ENCODE results near the gene OOSP2.

Gene OOSP2

GRCh38 chr11:60077981-60078380 is 37.8 kb downstream of the OOSP2 start:
- TF ChIP-seq TAF1 (IDR thresholded peaks at IDR 0.05; ENCODE audit: borderline replicate concordance, insufficient read depth, low read length), result no peak
- TF ChIP-seq SIN3A (IDR thresholded peaks at IDR 0.05; ENCODE audit: borderline replicate concordance, insufficient read depth, low read length), result no peak
- TF ChIP-seq REST (IDR thresholded peaks at IDR 0.05; ENCODE audit: insufficient read depth in 1 of 2, low read depth in 2 of 2, low read length in 2 of 2), result no peak
- TF ChIP-seq FOXP2 (optimal IDR thresholded peaks at IDR 0.05; ENCODE audit: borderline replicate concordance, extremely low read depth, extremely low read length, insufficient read depth), result no peak

GRCh38 chr11:60078745-60079144 is 38.5 kb downstream of the OOSP2 start:
- TF ChIP-seq FOXP2 (optimal IDR thresholded peaks at IDR 0.05; ENCODE audit: borderline replicate concordance, extremely low read depth, extremely low read length, insufficient read depth) (no peak), POLR2AphosphoS5 (IDR thresholded peaks at IDR 0.05; ENCODE audit: low read depth, low read length) (no peak), TAF1 (IDR thresholded peaks at IDR 0.05; ENCODE audit: borderline replicate concordance, insufficient read depth, low read length) (no peak), REST (IDR thresholded peaks at IDR 0.05; ENCODE audit: insufficient read depth in 1 of 2, low read depth in 2 of 2, low read length in 2 of 2) (no peak), SIN3A (IDR thresholded peaks at IDR 0.05; ENCODE audit: borderline replicate concordance, insufficient read depth, low read length) (no peak)

- TF ChIP-seq TAF1 (IDR thresholded peaks at IDR 0.05; ENCODE audit: borderline replicate concordance, insufficient read depth, low read length) (no peak), FOXP2 (optimal IDR thresholded peaks at IDR 0.05; ENCODE audit: borderline replicate concordance, extremely low read depth, extremely low read length, insufficient read depth) (no peak), REST (IDR thresholded peaks at IDR 0.05; ENCODE audit: insufficient read depth in 1 of 2, low read depth in 2 of 2, low read length in 2 of 2) (no peak), POLR2AphosphoS5 (IDR thresholded peaks at IDR 0.05; ENCODE audit: low read depth, low read length) (no peak), SIN3A (IDR thresholded peaks at IDR 0.05; ENCODE audit: borderline replicate concordance, insufficient read depth, low read length) (no peak)
These were observed 40.3 kb downstream of the OOSP2 start for GRCh38 chr11:60080535-60080934.

DNA sequence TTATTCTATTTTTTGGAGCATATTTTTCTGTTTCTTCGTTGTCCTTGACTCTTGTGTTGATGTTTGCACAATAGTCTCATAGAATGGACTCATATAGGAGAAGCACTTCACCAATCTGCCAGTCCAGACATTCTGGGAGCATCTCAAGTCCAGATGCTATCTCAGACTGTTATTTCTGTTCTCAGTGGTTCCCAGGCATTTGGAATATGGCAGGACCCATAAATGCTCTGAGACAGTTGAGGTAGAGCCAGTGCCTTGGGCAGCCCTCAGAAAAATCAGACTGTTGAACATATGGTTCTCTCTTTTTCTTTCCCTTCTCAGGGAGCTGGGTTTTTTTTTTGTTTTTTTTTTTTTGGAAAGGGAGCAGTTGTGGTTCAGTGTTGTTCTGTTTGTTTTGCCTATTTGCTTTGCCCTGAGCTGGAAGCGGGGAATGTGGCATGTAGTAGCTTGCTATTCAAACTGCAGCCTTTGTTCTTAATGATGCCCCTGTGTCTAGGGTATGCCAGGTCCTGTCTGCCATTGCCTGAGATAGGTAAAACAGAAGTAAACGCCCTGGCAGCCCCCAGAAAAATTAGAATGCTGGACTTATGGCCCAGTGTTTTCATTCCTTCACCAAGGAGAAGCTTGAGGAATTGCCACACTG is 44.5 kb downstream of the OOSP2 start:
- TF ChIP-seq TAF1 (IDR thresholded peaks at IDR 0.05; ENCODE audit: borderline replicate concordance, insufficient read depth, low read length) (no peak), SIN3A (IDR thresholded peaks at IDR 0.05; ENCODE audit: borderline replicate concordance, insufficient read depth, low read length) (no peak), FOXP2 (optimal IDR thresholded peaks at IDR 0.05; ENCODE audit: borderline replicate concordance, extremely low read depth, extremely low read length, insufficient read depth) (no peak), REST (IDR thresholded peaks at IDR 0.05; ENCODE audit: insufficient read depth in 1 of 2, low read depth in 2 of 2, low read length in 2 of 2) (no peak), POLR2AphosphoS5 (IDR thresholded peaks at IDR 0.05; ENCODE audit: low read depth, low read length) (no peak)
